Type B pancreatic cell (in vitro differentiated cells): ENCODE results near the gene MT3. TPM values are rescaled to one million over a fixed set of nuclear protein-coding genes. Genes with fewer than 3 reads are reported as not detected.

Experiments
- DNase-seq: peaks from one replicate; pipeline ENCODE4 v3.0.0; 2021; ENCODE audit warnings: mixed read lengths; ENCODE audit not compliant: unreplicated experiment; ENCODE audit errors: extremely low spot score
- H3K27ac Mint-ChIP-seq: 2 replicates; pipeline ENCODE4 v1.8.0; 2021; ENCODE audit warnings: mild to moderate bottlenecking, mixed read lengths
- H3K27me3 Mint-ChIP-seq: 2 replicates; pipeline ENCODE4 v1.8.0; 2021; ENCODE audit warnings: mixed read lengths
- H3K36me3 Mint-ChIP-seq: 2 replicates; pipeline ENCODE4 v1.8.0; 2021; ENCODE audit warnings: mixed read lengths
- H3K4me1 Mint-ChIP-seq: one replicate; pipeline ENCODE4 v1.8.0; 2021; ENCODE audit warnings: mixed read lengths; ENCODE audit not compliant: unreplicated experiment
- H3K4me3 Mint-ChIP-seq: 2 replicates; pipeline ENCODE4 v1.8.0; 2021; ENCODE audit warnings: mild to moderate bottlenecking, mixed read lengths
- H3K9me3 Mint-ChIP-seq: 2 replicates; pipeline ENCODE4 v1.8.0; 2021; ENCODE audit warnings: mixed read lengths
- CTCF ChIP-seq: fragments of 200-600 bp; sonication (generic); conservative IDR thresholded peaks from 2 replicates; pipeline ENCODE4 v1.5.0; 2021; ENCODE audit warnings: antibody characterized with exemption, mild to moderate bottlenecking
- total RNA-seq: library from RNA; stranded (reverse); gene quantifications from 2 replicates; pipeline ENCODE4 v1.2.1, GENCODE V29; 2021; ENCODE audit warnings: low replicate concordance

MT3 gene
- total RNA-seq, 1 donor from 2014 or later: not detected

- Mint-ChIP-seq H3K27ac (no peak overlapping the region), H3K4me3 (no peak overlapping the region), H3K4me1 (no peaks in the 10 kb centered on the region), H3K36me3 (no peaks in the 10 kb centered on the region), H3K27me3 (peaks cover 49% of the 10 kb centered on the region), H3K9me3 (no peaks in the 10 kb centered on the region)
- no peak for DNase-seq
- TF ChIP-seq CTCF: no peak
These were observed 30.2 kb upstream of the MT3 start for GRCh38 chr16:56559109-56559508.

- DNase-seq: no peak
- Mint-ChIP-seq H3K4me3 (no peak overlapping the region), H3K4me1 (no peaks in the 10 kb centered on the region), H3K27me3 (peaks cover 45% of the 10 kb centered on the region), H3K36me3 (no peaks in the 10 kb centered on the region), H3K9me3 (no peaks in the 10 kb centered on the region), H3K27ac (no peak overlapping the region)
- no peak for TF ChIP-seq CTCF
These were observed 28.9 kb upstream of the MT3 start for GRCh38 chr16:56560447-56560846.

- no peaks in the 10 kb centered on the region for H3K4me1 Mint-ChIP-seq
- no peaks in the 10 kb centered on the region for H3K9me3 Mint-ChIP-seq
- TF ChIP-seq CTCF: no peak
- H3K27me3 Mint-ChIP-seq: peaks cover 49% of the 10 kb centered on the region
- DNase-seq: no peak
- no peak overlapping the region for H3K27ac Mint-ChIP-seq
- no peak overlapping the region for H3K4me3 Mint-ChIP-seq
- H3K36me3 Mint-ChIP-seq: no peaks in the 10 kb centered on the region
These were observed 28.2 kb upstream of the MT3 start for GRCh38 chr16:56561126-56561525.

GRCh38 chr16:56564793-56565477 lies 24.4 kb upstream of the MT3 start, which contains the start of gene MT4:
MT4 (plus strand) TSS chr16:56565073; CDS start chr16:56565129, 56 bp downstream.
- no peak for DNase-seq
- H3K27ac Mint-ChIP-seq: no peak within 1 kb of the TSS
- H3K27me3 Mint-ChIP-seq: peaks cover 39% of the 10 kb centered on the region
- no peaks in the 10 kb centered on the region for H3K4me1 Mint-ChIP-seq
- no peak for TF ChIP-seq CTCF
- no peaks in the 10 kb centered on the region for H3K9me3 Mint-ChIP-seq
- H3K36me3 Mint-ChIP-seq: no peaks in the 10 kb centered on the region
- H3K4me3 Mint-ChIP-seq: no peak within 1 kb of the TSS

- no peak for DNase-seq
- TF ChIP-seq CTCF: no peak
- H3K27ac Mint-ChIP-seq: no peak overlapping the region
- H3K4me1 Mint-ChIP-seq: no peaks in the 10 kb centered on the region
- no peaks in the 10 kb centered on the region for H3K9me3 Mint-ChIP-seq
- no peak overlapping the region for H3K4me3 Mint-ChIP-seq
- peaks cover 22% of the 10 kb centered on the region for H3K27me3 Mint-ChIP-seq
- no peaks in the 10 kb centered on the region for H3K36me3 Mint-ChIP-seq
These were observed 19.4 kb upstream of the MT3 start for GRCh38 chr16:56569971-56570370.
